ENCODE data around the gene MALL.
"Not testable (repeated sequence)": the region's sequence is repeated elsewhere in the genome, so short reads cannot be mapped to it uniquely, and the experiment has no call there.

MALL gene

DNA sequence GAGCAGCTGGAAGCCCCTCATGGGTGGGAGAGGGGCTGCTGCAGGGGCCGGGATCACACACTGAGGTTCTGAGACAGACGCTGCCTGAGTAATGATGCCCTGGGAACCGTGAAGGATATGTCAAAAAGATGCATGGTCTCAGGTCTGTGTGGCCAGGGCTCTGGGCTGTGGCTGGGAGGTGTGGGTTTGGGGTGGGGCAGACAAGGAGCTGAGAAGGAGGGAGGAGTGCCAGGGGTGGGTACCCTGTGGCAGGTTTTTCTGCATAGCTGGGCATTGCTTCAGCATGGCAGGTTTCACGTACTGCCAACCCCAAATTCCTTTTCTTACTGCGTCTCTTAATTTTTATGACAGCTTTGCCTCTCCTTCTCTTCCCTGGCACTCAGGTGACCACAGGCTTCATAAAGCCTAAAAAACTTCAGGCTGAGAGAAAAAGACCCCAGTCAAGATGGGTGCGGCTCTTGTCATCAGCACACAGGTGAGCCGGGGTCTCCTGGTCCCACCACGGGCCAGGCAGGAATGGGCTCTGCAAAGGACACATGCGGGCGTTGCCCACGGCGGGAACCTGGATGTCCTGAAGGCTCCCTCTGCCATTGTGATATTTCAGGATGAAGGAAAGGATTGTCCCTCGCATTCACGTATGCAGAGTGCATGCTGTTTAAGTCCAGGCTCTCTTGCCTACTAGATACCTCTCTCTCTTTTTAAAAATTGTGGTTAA is 18.0 kb downstream of the MALL start:
- no peak for DNase-seq

DNA sequence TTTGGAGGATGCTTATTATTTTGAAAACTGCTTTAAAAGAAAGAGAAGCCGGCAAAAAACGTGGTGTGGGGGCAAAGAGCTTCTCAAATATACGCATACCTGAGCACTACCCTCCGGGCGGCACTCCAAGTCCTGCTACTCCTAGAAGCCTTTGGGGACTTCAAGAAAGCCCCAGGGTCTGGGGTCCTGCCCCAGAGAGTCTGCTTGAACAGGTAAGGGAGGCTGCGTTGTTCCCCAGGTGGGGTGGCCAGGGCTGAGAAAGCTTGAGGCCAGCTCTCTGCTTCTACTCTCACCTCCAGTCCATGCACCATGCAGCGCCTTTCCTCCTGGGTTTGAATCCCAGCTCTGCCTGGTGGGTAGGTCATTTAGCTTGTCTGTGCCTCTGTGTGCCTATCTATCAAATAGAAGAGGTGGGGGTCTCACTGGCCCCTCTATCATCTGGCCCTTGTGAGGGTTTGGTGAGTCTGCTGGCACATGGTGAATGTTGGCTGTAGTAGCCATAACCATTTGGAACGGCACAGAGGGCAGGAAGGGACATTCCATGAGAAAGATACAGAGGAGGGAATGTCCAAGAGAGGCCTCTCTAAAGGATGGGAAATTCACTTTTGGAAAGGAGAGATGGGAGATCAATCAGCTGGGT is 19.5 kb downstream of the MALL start:
- DNase-seq = no peak

DNA sequence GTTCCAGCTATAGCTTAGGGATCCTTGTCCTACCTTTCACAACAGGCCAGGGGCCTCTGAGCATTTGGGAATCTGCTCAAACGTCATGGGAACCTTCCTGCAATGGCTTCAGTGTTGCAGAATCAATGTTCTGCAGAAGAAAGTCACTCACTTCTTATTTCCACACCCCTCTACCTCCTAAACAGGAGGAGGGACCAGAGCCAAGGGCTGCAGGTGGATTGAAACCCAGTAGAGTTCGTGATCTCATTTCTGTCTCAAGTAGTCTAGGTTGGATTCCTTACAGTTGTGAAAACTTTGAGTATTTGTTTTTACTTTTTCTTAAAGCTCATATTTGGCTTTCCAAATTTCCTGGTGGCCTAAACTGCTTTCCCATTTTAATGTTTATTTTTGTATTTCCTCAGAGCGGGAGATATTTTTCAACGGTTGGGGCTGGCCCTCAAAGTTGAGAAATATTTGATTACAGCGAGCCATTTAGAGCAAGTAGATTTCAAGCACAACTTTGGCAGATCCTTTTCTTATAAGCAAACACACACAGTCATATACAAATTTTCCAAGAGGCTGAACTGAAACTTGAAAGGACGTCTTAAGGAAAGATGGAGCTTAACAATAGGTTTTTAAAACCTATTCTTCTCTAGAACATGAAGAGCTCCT is 20.6 kb downstream of the MALL start:
- DNase-seq = not testable (repeated sequence)

DNA sequence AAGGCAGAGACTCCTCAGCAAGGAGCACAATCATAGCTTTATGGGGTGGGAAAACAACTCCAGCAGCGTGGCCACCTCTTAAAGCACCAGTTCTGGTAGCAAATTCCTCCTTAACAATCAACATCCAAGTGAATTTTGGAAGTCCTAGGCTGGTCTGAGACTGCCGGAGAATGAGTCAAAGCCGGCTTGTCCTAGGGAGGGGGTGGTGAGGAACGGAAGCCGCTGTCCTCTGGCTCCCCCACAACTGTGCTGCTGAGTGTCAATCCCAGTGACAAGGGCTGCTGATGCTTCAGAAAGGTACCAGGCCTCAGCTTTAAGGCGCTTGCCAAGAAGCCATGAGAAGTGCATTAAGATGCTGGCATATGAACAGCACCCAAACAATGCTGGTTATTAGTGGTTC is 21.7 kb downstream of the MALL start:
- DNase-seq = not testable (repeated sequence)

DNA sequence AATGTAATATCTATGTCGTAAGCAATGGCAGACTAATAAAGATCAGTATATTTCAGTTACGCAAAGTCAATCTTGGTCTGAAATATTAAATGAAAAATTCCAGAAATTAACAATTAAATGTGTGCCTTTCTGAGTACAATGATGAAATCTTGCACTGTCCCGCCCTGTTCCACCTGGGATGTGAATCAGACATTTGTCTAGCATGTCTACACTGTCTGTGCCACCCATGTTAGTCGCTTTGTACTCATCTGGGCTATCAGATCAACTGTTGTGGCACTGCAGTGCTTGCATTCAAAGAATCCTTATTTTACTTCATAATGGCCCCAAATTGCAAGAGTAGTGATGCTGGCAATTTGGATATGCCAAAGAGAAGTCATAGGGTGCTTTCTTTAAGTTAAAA is 25.5 kb downstream of the MALL start:
- DNase-seq = not testable (repeated sequence)

DNA sequence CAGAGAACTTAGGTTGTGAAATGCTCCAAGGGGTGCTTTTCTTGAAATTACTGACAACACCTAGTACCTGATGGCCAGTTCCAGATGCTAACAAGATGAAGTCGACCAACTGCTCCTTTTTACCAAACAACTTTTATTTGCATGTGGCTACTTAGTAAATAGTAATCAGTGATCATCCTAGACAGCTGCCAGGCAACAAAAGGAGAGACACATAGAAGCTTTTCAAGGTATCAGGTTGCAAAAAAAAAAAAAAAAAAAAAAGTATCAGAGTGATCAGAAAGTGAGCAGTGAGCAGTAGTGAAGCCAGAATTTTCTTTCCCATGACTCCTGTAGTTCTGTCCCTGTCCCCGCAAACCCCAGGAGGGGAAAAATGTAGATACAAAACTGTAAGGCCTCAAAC is 31.9 kb downstream of the MALL start:
- not testable (repeated sequence) for DNase-seq

DNA sequence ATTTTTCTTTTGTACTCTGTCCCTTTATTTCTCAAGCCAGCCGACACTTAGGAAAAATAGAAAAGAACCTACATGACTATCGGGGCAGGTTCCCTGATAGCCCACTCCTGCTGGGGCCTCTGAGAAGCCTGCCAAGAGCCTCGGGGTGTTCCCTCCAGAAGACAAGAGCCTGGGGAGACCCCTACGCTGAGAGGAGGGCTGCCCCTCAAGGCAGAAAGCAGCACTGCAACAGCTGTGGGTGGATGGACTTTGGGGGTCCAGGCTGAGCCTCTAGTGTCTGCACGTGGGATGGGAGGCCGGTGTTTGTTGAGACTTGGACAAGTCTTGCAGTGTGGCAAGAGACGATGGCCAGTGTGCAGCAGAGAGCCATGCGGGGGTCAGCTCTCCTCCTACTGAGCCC is 32.5 kb downstream of the MALL start:
- DNase-seq = not testable (repeated sequence)

DNA sequence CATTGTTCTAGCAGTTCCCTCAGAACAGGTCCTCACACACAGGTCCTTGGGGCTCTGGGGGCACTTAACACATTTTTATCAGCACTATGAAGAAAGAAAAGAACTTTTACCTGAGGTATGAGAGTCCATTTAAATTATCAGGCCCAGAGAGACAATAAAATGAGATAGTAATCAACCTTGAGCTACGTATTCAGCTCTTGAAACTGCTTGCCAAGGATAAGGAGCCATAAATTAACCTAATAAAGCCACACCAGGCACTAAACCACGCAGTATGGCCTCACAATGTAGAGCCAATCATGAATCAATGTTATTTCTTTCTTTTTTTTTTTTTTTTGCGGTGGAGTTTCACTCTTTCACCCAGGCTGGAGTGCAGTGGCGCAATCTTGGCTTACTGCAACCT is 37.5 kb downstream of the MALL start:
- not testable (repeated sequence) for DNase-seq

DNA sequence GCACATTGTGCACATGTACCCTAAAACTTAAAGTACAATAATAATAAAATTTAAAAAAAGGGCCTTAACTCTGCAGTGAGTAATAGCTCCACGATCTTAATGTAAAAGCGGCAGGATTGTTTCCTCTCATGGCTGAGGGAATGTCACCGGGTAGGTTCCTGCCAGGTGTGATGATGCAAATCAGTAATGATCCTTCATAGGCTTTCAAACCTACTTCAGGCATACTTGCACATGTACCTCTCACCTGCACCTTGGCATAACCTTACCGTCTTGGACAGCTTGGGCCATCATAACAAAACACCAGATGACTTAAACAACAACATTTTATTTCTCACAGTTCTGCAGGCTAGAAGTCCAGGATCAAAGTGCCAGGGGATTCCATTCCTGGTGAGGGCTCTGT is 39.7 kb downstream of the MALL start:
- not testable (repeated sequence) for DNase-seq

DNA sequence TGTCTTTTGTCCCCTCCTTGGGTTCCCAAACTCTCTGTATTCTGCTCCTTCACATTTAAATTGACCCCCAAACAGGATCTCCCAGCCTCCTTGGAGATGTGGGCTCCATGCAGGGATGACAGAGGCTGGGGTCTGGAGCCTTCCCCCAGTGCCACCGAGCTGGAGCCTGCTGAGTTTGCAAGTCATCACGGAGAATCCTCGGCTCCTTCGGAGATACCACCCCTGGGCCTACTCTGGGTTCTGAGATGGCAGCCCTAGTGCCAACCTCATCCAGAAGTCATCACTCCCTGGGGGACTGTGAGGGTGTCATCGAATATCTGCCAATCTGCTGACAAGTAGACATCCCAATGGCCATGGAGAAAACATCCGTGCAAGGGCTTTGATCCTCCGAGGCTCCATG is 45.8 kb downstream of the MALL start:
- not testable (repeated sequence) for DNase-seq

DNA sequence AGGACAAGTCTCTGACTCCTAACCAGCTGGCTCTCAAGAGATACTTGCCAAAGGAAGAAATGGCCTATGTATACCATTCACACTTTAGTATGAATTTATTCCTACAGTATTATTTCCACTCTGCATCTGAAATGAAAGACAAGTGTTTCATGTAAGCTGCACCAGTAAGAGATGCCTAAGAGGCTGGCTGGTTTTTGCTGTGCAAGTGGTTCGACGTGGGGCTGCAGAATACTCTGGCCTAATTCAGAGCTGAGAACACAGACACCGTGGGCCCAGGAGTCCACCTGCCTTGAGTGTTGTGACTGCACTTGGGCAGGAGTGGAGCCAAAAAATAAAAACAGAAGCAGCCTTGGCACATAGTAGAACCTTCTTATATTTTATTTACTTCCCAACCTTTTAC is 47.5 kb downstream of the MALL start:
- DNase-seq = not testable (repeated sequence)

DNA sequence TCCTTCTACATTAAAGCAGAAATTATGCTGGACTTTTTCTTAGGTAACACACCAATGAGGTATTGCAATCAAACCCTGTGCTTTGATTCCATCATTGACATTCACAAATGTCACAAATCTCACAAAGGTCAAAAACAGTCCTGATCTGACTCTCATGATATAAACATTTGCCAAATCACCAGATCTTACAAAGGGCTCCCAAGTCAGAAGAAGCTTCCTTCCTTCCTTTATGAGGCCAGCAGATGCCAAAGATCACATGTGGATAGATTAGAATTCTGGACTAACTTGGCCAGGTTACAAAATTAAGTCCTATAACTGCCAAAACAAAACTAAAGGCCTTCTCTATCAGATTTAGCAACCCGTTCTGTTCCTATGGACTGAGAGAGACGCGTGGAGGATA is 53.3 kb downstream of the MALL start:
- DNase-seq = not testable (repeated sequence)

DNA sequence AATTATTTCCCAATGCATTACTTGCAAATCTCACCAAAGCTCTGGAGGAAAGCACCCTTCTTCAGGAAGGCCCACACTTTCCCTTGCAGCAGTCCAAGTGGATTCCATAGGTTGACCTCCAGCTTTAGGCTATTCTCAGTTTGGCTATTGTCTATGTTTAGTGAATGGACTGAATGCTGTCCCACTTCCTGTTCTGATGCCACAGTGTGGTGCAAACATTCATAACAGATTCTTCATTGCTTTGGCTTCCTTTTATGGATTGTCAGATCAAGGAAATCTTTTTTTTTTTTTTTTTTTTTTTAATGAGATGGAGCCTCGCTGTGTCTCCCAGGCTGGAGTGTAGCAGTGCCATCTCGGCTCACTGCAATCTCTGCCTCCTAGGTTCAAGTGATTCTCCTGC is 55.1 kb downstream of the MALL start:
- DNase-seq = not testable (repeated sequence)

DNA sequence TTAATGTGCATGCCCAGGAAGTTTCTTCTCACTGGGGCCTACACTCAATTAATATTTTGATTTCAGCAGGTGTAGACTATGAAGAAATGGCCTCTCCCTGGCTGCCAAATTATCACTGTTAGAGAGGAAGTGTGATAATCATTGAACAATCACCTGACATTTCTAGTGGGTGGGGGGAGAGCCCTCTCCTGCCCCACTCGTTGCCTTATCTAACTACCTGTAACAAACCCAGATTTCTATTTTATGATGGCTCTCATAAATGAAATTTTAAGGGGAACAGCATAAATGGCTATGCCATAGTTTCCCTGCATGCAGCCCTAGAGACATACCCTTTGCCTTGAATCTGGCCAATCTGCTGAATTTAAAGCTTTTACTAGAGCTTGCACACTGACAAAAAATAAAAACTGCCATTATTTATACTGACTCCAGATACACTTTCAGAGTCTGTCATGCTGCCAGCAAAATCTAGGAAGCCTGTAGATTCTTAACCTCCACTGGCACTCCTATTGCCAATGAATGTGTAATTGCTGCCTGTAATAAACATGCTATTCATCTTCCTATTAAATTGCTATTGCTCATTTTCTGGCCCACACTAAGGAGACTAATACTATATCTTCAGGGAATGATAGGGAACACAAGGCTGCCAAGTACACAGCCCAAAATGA is 55.8 kb downstream of the MALL start:
- not testable (repeated sequence) for DNase-seq

DNA sequence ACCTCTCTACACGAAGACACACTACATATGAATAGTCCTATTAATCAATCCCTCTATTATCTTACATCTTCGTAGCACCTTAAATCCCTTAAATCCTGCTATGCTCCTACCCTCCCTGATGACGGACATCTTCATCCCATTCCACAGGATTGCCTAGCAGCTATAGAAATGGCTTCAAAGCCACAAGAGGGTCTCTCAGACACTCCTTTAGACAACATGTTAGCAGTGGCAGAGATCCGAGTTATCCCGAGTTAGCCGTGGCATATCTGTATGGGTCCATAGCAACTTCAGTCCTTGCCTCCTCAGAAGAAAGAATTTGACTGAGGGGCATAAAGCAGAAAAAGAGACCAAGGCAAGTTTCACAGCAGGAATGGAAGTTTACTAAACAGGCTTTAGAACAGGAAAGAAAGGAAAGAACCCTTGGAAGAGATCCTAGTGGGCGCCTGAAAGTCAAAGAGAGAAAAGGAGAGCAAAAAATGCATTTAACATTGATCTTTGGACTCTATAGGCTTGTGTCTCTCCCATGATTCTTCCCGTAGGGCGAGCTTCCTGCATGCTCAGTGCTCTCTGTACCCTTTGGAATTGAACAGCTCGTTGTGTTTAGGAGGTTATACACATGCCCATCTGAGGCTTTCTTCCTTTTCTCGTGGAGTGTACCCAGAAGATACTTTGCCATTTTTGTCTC is 56.5 kb downstream of the MALL start:
- not testable (repeated sequence) for DNase-seq

DNA sequence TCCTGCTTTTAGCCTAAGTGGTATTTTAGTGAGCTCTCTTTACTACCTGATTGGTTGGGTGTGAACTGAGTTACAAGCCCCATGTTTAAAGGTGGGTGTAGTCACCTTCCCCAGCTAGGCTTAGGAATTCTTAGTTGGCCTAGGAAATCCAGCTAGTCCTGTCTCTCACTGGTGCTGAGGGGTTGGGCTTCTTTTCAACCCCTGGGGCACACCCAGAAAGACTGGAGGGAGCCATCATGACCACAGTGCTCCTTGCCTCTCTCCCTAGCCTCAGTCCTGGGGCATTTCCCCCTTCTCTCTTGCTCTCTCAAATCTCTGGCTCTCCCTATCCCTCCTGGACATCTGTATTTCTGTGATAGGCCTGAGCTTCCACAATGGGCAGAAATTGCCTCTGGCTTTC is 57.6 kb downstream of the MALL start:
- not testable (repeated sequence) for DNase-seq

DNA sequence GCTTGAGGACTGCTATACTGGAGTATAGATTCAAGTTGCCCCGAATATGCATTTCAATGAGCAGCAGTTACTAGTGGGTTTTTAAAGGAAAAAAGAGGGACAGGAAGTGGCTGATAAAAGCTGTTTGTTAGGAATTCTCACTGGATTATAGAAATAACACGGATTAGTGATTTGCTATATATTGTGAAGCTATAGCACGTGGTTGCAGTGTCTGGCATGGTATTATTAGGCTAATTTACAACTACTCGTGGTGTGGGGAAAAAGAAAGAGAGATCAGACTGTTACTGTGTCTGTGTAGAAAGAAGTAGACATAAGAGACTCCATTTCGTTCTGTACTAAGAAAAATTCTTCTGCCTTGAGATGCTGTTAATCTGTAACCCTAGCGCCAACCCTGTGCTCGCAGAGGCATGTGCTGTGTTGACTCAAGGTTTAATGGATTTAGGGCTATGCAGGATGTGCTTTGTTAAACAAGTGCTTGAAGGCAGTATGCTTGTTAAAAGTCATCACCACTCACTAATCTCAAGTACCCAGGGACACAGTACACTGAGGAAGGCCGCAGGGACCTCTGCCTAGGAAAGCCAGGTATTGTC is 59.7 kb downstream of the MALL start:
- DNase-seq = not testable (repeated sequence)

DNA sequence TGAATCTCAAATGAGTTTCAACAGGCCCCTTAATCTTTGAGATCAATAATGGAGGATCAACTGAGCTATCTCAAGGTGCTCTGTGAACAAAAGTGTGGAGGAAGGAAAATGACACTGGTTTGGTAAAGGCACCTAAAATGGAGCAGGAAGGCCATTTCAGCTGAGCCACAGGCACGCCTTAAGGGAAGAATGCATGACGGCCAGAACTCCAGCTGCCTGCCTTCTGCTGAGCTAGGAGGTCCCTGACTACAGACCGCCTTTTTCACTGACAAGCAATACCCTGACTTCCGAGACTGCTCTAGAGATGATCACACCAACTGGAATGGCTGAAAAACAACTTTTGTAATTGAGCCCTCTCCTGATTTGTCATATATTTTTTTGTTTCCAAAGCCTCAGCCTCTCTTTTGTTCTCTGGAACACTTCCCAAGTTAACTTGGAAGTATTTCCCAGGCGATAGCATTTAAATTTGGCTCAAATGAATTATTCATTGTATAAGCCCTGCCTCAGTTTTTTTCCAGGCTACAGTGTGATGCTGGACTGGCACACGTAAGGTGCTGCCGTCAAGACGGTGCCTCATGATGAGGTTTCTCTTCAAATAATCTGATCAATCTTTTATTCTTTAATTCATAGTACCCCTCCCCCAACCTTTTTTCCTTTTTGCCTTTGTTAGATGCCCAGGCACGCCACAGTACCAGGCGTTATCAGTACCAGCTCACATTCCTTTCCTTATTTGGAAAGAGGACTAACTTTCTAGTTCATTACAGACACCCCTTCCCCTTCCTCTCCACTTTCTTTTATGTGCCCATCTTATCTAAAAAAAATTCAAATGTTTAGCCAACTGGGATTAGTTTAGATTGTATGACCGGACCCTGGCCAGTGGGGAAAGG is 60.9 kb downstream of the MALL start:
- not testable (repeated sequence) for DNase-seq

DNA sequence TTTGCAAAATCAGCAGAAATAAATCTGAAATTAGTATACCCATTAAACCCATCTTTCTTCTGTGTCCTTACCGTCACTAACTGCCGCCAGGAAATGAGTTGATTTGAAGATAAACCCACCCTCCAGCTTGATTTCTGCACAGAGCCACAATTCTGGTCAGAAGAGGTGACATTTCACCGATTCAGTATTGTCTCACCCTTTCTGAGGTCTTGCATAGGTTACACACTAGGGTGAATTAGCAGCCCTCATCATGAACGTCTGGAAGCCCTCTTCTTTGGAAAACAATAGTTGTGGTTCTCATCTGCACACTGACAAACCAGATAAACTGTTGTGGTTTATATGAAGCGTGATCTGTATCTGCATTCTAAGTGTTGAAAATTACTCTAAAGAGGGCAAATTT is 61.9 kb downstream of the MALL start:
- DNase-seq = not testable (repeated sequence)

DNA sequence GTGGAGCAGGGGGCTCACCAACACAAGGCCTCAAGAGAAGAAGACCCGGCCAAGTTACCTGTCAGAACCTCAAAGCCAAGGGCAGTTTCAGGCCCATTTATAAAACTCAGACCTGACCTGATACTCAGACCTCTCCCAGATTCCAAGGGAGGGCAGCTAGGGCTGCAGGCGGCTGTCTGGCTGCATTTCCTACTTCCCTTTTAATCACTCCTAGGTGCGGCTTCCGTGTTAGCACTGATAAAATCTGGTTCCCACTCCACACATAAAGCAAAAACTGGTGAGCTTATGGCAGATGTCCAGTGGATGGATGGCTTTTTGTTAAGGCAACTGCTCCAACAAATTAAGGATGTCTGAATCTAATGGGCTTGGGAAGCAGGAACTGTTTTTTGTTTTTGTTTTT is 63.5 kb downstream of the MALL start:
- DNase-seq = not testable (repeated sequence)

DNA sequence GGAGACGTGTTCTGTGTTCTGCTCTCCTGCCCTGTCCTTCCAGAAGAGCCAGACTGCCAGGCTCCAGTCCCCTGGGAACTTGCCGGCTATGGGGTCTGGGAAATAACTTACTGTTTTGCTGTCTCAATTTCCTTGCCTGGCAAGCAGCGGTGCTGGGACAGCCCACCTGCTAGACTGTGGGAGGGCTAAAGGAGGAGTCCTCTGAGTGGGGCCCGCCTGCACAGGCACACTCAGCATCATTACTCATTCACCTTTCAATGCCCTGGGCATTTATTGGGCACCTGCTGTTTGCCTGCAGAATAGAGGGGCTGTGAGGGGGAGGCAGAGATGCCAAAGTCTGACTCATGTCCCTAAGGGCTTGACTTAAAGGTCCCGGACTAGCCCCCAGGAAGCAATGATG is 65.4 kb downstream of the MALL start:
- DNase-seq = not testable (repeated sequence)
